Measurements from ENCODE around the gene ZBTB43.

Gene ZBTB43

GRCh38 chr9:126830827-126831226 lies 26.0 kb downstream of the ZBTB43 start:
- no peak for DNase-seq

GRCh38 chr9:126832440-126832839 lies 27.6 kb downstream of the ZBTB43 start:
- peak in 1 of 14 donors; percentile 14 for DNase-seq

- DNase-seq, result no peak
Measured at GRCh38 chr9:126833020-126833419, 28.2 kb downstream of the ZBTB43 start.

- peak in 1 of 14 donors; percentile 15 for DNase-seq
Measured at GRCh38 chr9:126833710-126834345, 29.0 kb downstream of the ZBTB43 start.

GRCh38 chr9:126834672-126835071 lies 29.8 kb downstream of the ZBTB43 start:
- no peak for DNase-seq

GRCh38 chr9:126836216-126836615 lies 31.4 kb downstream of the ZBTB43 start:
- DNase-seq, result no peak

- DNase-seq, result no peak
Measured at GRCh38 chr9:126838055-126838811, 33.4 kb downstream of the ZBTB43 start.

GRCh38 chr9:126838895-126839294 lies 34.1 kb downstream of the ZBTB43 start:
- no peak for DNase-seq

- no peak for DNase-seq
Measured at GRCh38 chr9:126839301-126839700, 34.5 kb downstream of the ZBTB43 start.

- no peak for DNase-seq
Measured at GRCh38 chr9:126842220-126842842, 37.5 kb downstream of the ZBTB43 start.

- peak in 8 of 14 donors; percentile 39 to 64 (median 57) for DNase-seq
Measured at GRCh38 chr9:126842977-126843799, 38.3 kb downstream of the ZBTB43 start.

- DNase-seq, result peak in 6 of 14 donors; percentile 23 to 60 (median 36)
Measured at GRCh38 chr9:126844085-126844484, 39.2 kb downstream of the ZBTB43 start.

- no peak for DNase-seq
Measured at GRCh38 chr9:126847051-126847450, 42.2 kb downstream of the ZBTB43 start.

GRCh38 chr9:126849591-126850225 lies 44.9 kb downstream of the ZBTB43 start:
- DNase-seq, result no peak

GRCh38 chr9:126851286-126851880 lies 46.5 kb downstream of the ZBTB43 start:
- peak in 1 of 14 donors; percentile 40 for DNase-seq

- DNase-seq, result no peak
Measured at GRCh38 chr9:126852086-126852688, 47.3 kb downstream of the ZBTB43 start.

- no peak for DNase-seq
Measured at GRCh38 chr9:126853667-126854066, 48.8 kb downstream of the ZBTB43 start.

GRCh38 chr9:126854734-126855133 lies 49.9 kb downstream of the ZBTB43 start:
- no peak for DNase-seq

- DNase-seq, result no peak
Measured at GRCh38 chr9:126856326-126856877, 51.6 kb downstream of the ZBTB43 start.

- no peak for DNase-seq
Measured at GRCh38 chr9:126857261-126857960, 52.6 kb downstream of the ZBTB43 start.
